ENCODE data around the gene LMO7.

DNA sequence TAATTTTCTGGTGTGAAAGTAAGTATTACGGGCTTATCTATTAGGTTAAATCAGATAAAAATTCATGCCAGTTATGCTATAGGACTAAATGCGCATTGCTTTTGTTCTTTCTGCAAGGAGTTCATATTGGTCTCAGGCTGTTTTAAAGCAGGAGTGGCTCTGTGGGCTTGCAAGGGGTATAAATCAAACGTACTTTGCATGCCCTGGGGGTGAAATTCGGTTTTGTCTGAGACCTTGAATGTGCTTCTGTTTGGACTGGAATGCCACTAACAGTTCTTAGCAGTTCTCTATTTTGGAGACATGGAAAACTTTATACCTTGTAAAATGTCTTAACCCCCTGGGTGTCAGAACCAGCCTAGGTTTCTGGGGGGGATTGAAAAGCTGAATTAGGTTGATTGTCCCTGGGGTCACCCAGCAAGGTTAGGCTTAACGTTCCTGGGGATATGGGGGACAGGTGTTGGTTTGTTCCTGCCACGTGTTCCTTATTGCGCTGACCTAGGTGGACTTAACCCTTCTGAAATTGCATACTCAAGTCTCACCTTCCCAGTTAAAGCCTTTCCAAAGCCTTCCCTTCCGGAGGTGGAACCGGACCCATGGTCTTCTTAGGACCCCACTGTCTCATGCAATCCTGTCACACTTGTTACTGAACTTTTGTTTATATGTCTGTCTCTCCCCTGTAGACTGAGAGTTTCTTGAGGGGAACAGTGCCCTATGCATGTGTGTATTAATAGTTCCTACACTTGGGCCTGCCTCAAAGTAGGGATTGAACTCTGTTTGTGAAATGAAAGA, 182.2 kb downstream of the LMO7 start:
- TF ChIP-seq EZH2 (IDR thresholded peaks at IDR 0.05; ENCODE audit: borderline replicate concordance, low read length): no peak
- TF ChIP-seq, protein P1, sequence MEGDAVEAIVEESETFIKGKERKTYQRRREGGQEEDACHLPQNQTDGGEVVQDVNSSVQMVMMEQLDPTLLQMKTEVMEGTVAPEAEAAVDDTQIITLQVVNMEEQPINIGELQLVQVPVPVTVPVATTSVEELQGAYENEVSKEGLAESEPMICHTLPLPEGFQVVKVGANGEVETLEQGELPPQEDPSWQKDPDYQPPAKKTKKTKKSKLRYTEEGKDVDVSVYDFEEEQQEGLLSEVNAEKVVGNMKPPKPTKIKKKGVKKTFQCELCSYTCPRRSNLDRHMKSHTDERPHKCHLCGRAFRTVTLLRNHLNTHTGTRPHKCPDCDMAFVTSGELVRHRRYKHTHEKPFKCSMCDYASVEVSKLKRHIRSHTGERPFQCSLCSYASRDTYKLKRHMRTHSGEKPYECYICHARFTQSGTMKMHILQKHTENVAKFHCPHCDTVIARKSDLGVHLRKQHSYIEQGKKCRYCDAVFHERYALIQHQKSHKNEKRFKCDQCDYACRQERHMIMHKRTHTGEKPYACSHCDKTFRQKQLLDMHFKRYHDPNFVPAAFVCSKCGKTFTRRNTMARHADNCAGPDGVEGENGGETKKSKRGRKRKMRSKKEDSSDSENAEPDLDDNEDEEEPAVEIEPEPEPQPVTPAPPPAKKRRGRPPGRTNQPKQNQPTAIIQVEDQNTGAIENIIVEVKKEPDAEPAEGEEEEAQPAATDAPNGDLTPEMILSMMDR (IDR thresholded peaks at IDR 0.05; ENCODE audit: low read length): no peak
